Mesendoderm (in vitro differentiated cells): Measurements from ENCODE around the gene OR10AD1.

ENCODE experiments used
- DNase-seq: peaks from one replicate; pipeline ENCODE4 v3.0.0; 2013
- H2AK5ac ChIP-seq: 2 replicates; pipeline ENCODE4 v1.6.1; 2013; ENCODE audit warnings: low read length, inconsistent platforms
- H2BK120ac ChIP-seq: 2 replicates; pipeline ENCODE4 v1.6.1; 2013; ENCODE audit warnings: low read depth, mild to moderate bottlenecking, low read length, moderate library complexity, mixed read lengths
- H2BK15ac ChIP-seq: replicated peaks from 2 replicates; pipeline ENCODE4 v1.6.1; 2013; ENCODE audit warnings: low read depth, mild to moderate bottlenecking, moderate library complexity
- H2BK5ac ChIP-seq: 2 replicates; pipeline ENCODE4 v1.6.1; 2013; ENCODE audit warnings: low read length, inconsistent platforms
- H3K18ac ChIP-seq: 2 replicates; pipeline ENCODE4 v1.6.1; 2013; ENCODE audit warnings: mild to moderate bottlenecking, low read length, mixed read lengths
- H3K23ac ChIP-seq: one replicate; pipeline ENCODE4 v1.6.1; 2013; ENCODE audit warnings: low read length
- H3K27ac ChIP-seq: 2 replicates; pipeline ENCODE4 v1.5.1; 2013; ENCODE audit warnings: low read depth, mild to moderate bottlenecking, inconsistent platforms, low read length, moderate library complexity
- H3K27me3 ChIP-seq: 2 replicates; pipeline ENCODE4 v1.6.1; 2013; ENCODE audit warnings: low read length, control low read depth, mild to moderate bottlenecking, inconsistent platforms; ENCODE audit not compliant: insufficient read depth, poor library complexity
- H3K36me3 ChIP-seq: 2 replicates; pipeline ENCODE4 v1.6.1; 2013; ENCODE audit warnings: low read length, inconsistent platforms; ENCODE audit not compliant: control insufficient read depth, insufficient read depth
- H3K4ac ChIP-seq: one replicate; pipeline ENCODE4 v1.6.1; 2013; ENCODE audit warnings: low read depth, mild to moderate bottlenecking, low read length, moderate library complexity
- H3K4me1 ChIP-seq: 2 replicates; pipeline ENCODE4 v1.6.1; 2013; ENCODE audit warnings: low read depth, low read length, inconsistent platforms; ENCODE audit not compliant: control insufficient read depth
- H3K4me2 ChIP-seq: 2 replicates; pipeline ENCODE4 v1.6.1; 2013; ENCODE audit warnings: low read length
- H3K4me3 ChIP-seq: 2 replicates; pipeline ENCODE4 v1.5.1; 2013; ENCODE audit warnings: mild to moderate bottlenecking, low read length
- H3K56ac ChIP-seq: one replicate; pipeline ENCODE4 v1.6.1; 2013; ENCODE audit warnings: low read length
- H3K79me1 ChIP-seq: 2 replicates; pipeline ENCODE4 v1.6.1; 2013; ENCODE audit warnings: low read length, inconsistent platforms
- H3K79me2 ChIP-seq: 2 replicates; pipeline ENCODE4 v1.6.1; 2013; ENCODE audit warnings: mild to moderate bottlenecking, low read length; ENCODE audit not compliant: control insufficient read depth, insufficient read depth
- H3K9ac ChIP-seq: 2 replicates; pipeline ENCODE4 v1.6.1; 2013; ENCODE audit warnings: low read length, inconsistent platforms
- H4K5ac ChIP-seq: one replicate; pipeline ENCODE4 v1.6.1; 2013; ENCODE audit warnings: low read length
- H4K8ac ChIP-seq: one replicate; pipeline ENCODE4 v1.6.1; 2013; ENCODE audit warnings: low read depth, mild to moderate bottlenecking, control low read depth, low read length, moderate library complexity
- WGBS: extraction: QIAGEN DNeasy Blood & Tissue Kit; methylation state at CpG from one replicate; pipeline ENCODE4 v1.1.7; 2013; ENCODE audit warnings: low lambda C conversion rate, missing lambda C conversion rate; ENCODE audit not compliant: insufficient coverage; ENCODE audit errors: extremely low coverage; 5-methylcytosine and 5-hydroxymethylcytosine counted together

The OR10AD1 gene

GRCh38 chr12:48197971-48198671, 5.0 kb downstream of the OR10AD1 start:
- Histone ChIP-seq H3K4ac (peak overlapping the region; percentile 17), H3K79me2 (no peaks in the 10 kb centered on the region), H2BK120ac (no peak overlapping the region), H3K4me2 (peak overlapping the region; percentile 89), H3K23ac (no peak overlapping the region), H3K4me1 (peaks cover 2% of the 10 kb centered on the region), H3K79me1 (no peaks in the 10 kb centered on the region), H3K9ac (peak overlapping the region; percentile 86), H3K27me3 (peaks cover 7% of the 10 kb centered on the region), H3K36me3 (no peaks in the 10 kb centered on the region), H3K56ac (peak overlapping the region; percentile 97), H3K27ac (no peak overlapping the region), H4K8ac (no peak overlapping the region), H2BK15ac (no peak overlapping the region), H3K4me3 (peak overlapping the region; percentile 84), H2AK5ac (no peak overlapping the region), H2BK5ac (no peak overlapping the region), H4K5ac (no peak overlapping the region), H3K18ac (peak overlapping the region; percentile 53)
- WGBS, result no CpG with 5 or more reads among the region's 39 CpGs
- peak; percentile 99 for DNase-seq

GRCh38 chr12:48197549-48197970, 5.5 kb downstream of the OR10AD1 start:
- Histone ChIP-seq H2BK120ac (no peak overlapping the region), H3K9ac (peak overlapping the region; percentile 63), H2BK15ac (no peak overlapping the region), H4K5ac (no peak overlapping the region), H3K4ac (no peak overlapping the region), H3K27me3 (peaks cover 7% of the 10 kb centered on the region), H3K79me1 (no peaks in the 10 kb centered on the region), H3K4me2 (peak overlapping the region; percentile 43), H2AK5ac (no peak overlapping the region), H3K4me3 (peak overlapping the region; percentile 30), H3K56ac (peak overlapping the region; percentile 68), H3K36me3 (no peaks in the 10 kb centered on the region), H3K18ac (no peak overlapping the region), H3K79me2 (no peaks in the 10 kb centered on the region), H3K4me1 (peaks cover 2% of the 10 kb centered on the region), H3K27ac (no peak overlapping the region), H4K8ac (no peak overlapping the region), H2BK5ac (no peak overlapping the region), H3K23ac (no peak overlapping the region)
- no CpG with 5 or more reads among the region's 10 CpGs for whole genome bisulfite sequencing
- DNase-seq, result peak; percentile 31

- Histone ChIP-seq H2BK120ac (no peak overlapping the region), H2AK5ac (no peak overlapping the region), H3K27me3 (peaks cover 3% of the 10 kb centered on the region), H3K79me2 (no peaks in the 10 kb centered on the region), H3K4me3 (no peak overlapping the region), H3K27ac (no peak overlapping the region), H3K23ac (no peak overlapping the region), H3K9ac (no peak overlapping the region), H4K5ac (no peak overlapping the region), H3K36me3 (no peaks in the 10 kb centered on the region), H4K8ac (no peak overlapping the region), H3K4me1 (peaks cover 2% of the 10 kb centered on the region), H3K18ac (no peak overlapping the region), H3K79me1 (no peaks in the 10 kb centered on the region), H3K4ac (no peak overlapping the region), H2BK15ac (no peak overlapping the region), H3K56ac (no peak overlapping the region), H2BK5ac (no peak overlapping the region), H3K4me2 (no peak overlapping the region)
- DNase-seq, result no peak
- no CpG with 5 or more reads among the region's 1 CpG for WGBS
These were observed 8.3 kb downstream of the OR10AD1 start for GRCh38 chr12:48194799-48195201.

- DNase-seq, result no peak
- H4K5ac ChIP-seq, result no peak overlapping the region
These were observed 9.5 kb downstream of the OR10AD1 start for GRCh38 chr12:48193623-48194022.

GRCh38 chr12:48192861-48193260, 10.2 kb downstream of the OR10AD1 start:
- no peak overlapping the region for H2BK5ac ChIP-seq
- no peak overlapping the region for H2AK5ac ChIP-seq
- H3K18ac ChIP-seq, result no peak overlapping the region
- no peak overlapping the region for H3K4me2 ChIP-seq
- no peaks in the 10 kb centered on the region for H3K79me2 ChIP-seq
- no peak overlapping the region for H2BK120ac ChIP-seq
- H3K27ac ChIP-seq, result no peak overlapping the region
- H3K4me1 ChIP-seq, result peaks cover 2% of the 10 kb centered on the region
- no peak overlapping the region for H3K9ac ChIP-seq
- no peaks in the 10 kb centered on the region for H3K79me1 ChIP-seq
- no peak overlapping the region for H4K8ac ChIP-seq
- no peak for DNase-seq
- WGBS, result no CpG with 5 or more reads among the region's 1 CpG
- H3K23ac ChIP-seq, result no peak overlapping the region
- no peak overlapping the region for H3K4ac ChIP-seq
- H3K4me3 ChIP-seq, result no peak overlapping the region
- H3K27me3 ChIP-seq, result peaks cover 3% of the 10 kb centered on the region
- H2BK15ac ChIP-seq, result no peak overlapping the region
- H4K5ac ChIP-seq, result no peak overlapping the region
- no peaks in the 10 kb centered on the region for H3K36me3 ChIP-seq
- H3K56ac ChIP-seq, result no peak overlapping the region

More at GRCh38 chr12:48193623-48194022, 9.5 kb downstream of the OR10AD1 start:
- no peak overlapping the region for H3K4me3 ChIP-seq
- H3K79me2 ChIP-seq, result no peaks in the 10 kb centered on the region
- H3K4me2 ChIP-seq, result no peak overlapping the region
- H2AK5ac ChIP-seq, result no peak overlapping the region
- no peaks in the 10 kb centered on the region for H3K36me3 ChIP-seq
- no peaks in the 10 kb centered on the region for H3K79me1 ChIP-seq
- no peak overlapping the region for H3K9ac ChIP-seq
- H2BK120ac ChIP-seq, result no peak overlapping the region
- no peak overlapping the region for H3K23ac ChIP-seq
- no peak overlapping the region for H3K18ac ChIP-seq
- WGBS, result no CpG with 5 or more reads among the region's 2 CpGs
- H3K56ac ChIP-seq, result no peak overlapping the region
- no peak overlapping the region for H3K27ac ChIP-seq
- H4K8ac ChIP-seq, result no peak overlapping the region
- H3K4me1 ChIP-seq, result peaks cover 2% of the 10 kb centered on the region
- no peak overlapping the region for H2BK15ac ChIP-seq
- no peak overlapping the region for H2BK5ac ChIP-seq
- no peak overlapping the region for H3K4ac ChIP-seq
- H3K27me3 ChIP-seq, result peaks cover 3% of the 10 kb centered on the region

GRCh38 chr12:48191096-48191495, 12.0 kb downstream of the OR10AD1 start:
- DNase-seq, result no peak
- Histone ChIP-seq H3K79me2 (no peaks in the 10 kb centered on the region), H2AK5ac (no peak overlapping the region), H3K36me3 (no peaks in the 10 kb centered on the region), H3K4me3 (no peak overlapping the region), H3K27ac (no peak overlapping the region), H3K56ac (no peak overlapping the region), H3K4me1 (no peaks in the 10 kb centered on the region), H4K8ac (no peak overlapping the region), H3K18ac (no peak overlapping the region), H4K5ac (no peak overlapping the region), H3K4ac (no peak overlapping the region), H2BK15ac (no peak overlapping the region), H2BK5ac (no peak overlapping the region), H3K9ac (no peak overlapping the region), H3K23ac (no peak overlapping the region), H3K27me3 (peaks cover 3% of the 10 kb centered on the region), H2BK120ac (no peak overlapping the region), H3K4me2 (no peak overlapping the region), H3K79me1 (no peaks in the 10 kb centered on the region)
